IPS-15b (cell line): ENCODE data around the gene YAF2.
"Not testable (repeated sequence)": the region's sequence is repeated elsewhere in the genome, so short reads cannot be mapped to it uniquely, and the experiment has no call there.

Experiments
- H3K27me3 ChIP-seq: one replicate; pipeline ENCODE4 v1.6.1; 2013; ENCODE audit warnings: low read length; ENCODE audit not compliant: control insufficient read depth, insufficient read depth
- H3K36me3 ChIP-seq: one replicate; pipeline ENCODE4 v1.6.1; 2013; ENCODE audit warnings: low read length; ENCODE audit not compliant: control insufficient read depth, insufficient read depth
- H3K4me1 ChIP-seq: one replicate; pipeline ENCODE4 v1.6.1; 2013; ENCODE audit warnings: mild to moderate bottlenecking, low read length; ENCODE audit not compliant: control insufficient read depth, insufficient read depth
- H3K4me3 ChIP-seq: one replicate; pipeline ENCODE4 v1.5.1; 2013; ENCODE audit warnings: low read depth, low read length
- H3K9ac ChIP-seq: one replicate; pipeline ENCODE4 v1.6.1; 2013; ENCODE audit warnings: low read depth, mild to moderate bottlenecking, low read length
- H3K9me3 ChIP-seq: one replicate; pipeline ENCODE4 v1.6.1; 2013; ENCODE audit warnings: mild to moderate bottlenecking, low read length; ENCODE audit not compliant: control insufficient read depth, insufficient read depth

YAF2 gene

DNA sequence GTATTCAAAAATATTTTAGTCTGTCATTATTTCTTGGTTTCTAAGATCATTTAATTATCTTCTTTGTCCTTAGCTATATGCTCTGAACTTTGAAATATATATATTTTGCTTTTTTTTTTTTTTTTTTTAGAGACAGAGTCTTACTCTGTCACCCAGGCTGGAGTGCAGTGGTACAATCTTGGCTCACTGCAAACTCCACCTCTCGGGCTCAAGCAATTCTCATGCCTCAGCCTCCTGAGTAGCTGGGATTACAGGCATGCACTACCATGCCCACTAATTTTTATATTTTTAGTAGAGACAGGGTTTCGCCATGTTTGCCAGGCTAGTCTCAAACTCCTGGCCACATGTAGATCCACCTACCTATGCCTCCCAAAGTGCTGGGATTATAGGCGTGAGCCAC lies 49.8 kb downstream of the YAF2 start:
- not testable (repeated sequence) for H3K9ac ChIP-seq, H3K9me3 ChIP-seq, H3K4me1 ChIP-seq, H3K27me3 ChIP-seq, H3K4me3 ChIP-seq, H3K36me3 ChIP-seq

DNA sequence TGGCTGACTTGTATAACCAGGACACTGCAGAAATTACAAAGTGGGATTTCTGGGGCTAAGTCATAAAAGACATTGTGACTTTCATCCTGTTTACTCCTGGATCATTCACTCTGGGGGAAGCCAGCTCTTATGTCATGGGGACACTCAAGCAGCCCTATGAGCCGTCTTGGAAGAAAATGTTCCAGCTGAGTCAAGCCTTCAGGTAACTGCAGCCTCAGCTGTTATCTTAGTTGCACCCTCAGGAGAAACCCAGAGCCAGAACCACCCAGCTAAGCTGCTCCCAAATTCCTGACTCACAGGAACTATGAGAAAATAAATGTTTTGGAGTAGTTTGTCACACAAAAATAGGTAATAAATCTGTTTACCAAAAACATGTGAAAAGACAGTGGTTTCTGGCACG lies 50.2 kb downstream of the YAF2 start:
- no peak overlapping the region for H3K4me3 ChIP-seq
- no peaks in the 10 kb centered on the region for H3K27me3 ChIP-seq
- H3K9me3 ChIP-seq = no peaks in the 10 kb centered on the region
- no peaks in the 10 kb centered on the region for H3K36me3 ChIP-seq
- no peaks in the 10 kb centered on the region for H3K4me1 ChIP-seq
- no peak overlapping the region for H3K9ac ChIP-seq

DNA sequence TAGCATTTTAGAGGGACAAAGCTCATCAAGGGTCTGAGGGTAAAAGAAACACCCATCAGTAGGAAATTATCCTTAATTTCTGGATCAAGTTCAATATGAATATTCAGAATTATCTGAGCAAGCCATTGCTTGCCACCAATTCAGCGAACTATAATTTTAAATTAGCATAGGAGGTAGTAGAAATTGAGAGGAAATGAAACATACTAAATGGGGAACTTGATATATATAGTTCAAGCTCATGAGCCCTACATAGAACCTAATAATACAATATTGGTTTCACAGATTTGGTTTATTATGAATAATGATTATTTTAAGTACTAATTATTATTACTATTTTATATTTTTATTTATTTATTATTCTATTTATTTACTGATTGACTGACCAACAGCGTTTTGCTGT lies 51.3 kb downstream of the YAF2 start:
- H3K9ac ChIP-seq = no peak overlapping the region

DNA sequence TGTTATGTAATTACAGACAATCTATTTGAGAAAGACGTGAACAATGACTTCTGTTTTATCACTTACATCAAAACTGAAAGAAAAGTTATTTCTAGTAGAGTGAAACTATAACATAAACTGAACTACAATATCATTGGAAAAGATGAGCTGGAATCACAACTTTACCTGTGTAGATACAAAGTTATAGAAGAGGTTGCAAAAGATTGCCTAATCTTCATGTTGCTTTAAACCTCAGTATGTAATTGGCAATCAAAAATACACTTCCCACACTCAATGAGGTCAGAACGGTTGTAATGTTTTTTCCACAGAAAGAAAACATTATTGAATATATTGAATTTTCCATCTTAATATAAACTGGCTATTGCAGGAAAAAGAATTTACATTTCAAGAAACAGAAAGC lies 55.7 kb downstream of the YAF2 start:
- no peaks in the 10 kb centered on the region for H3K27me3 ChIP-seq
- no peak overlapping the region for H3K9ac ChIP-seq
- no peaks in the 10 kb centered on the region for H3K9me3 ChIP-seq
- peaks cover 9% of the 10 kb centered on the region for H3K4me1 ChIP-seq
- no peaks in the 10 kb centered on the region for H3K36me3 ChIP-seq
- H3K4me3 ChIP-seq = no peak overlapping the region

More for the DNA sequence above, 51.3 kb downstream of the YAF2 start:
- H3K4me3 ChIP-seq = no peak overlapping the region
- H3K4me1 ChIP-seq = no peaks in the 10 kb centered on the region
- no peaks in the 10 kb centered on the region for H3K9me3 ChIP-seq
- no peaks in the 10 kb centered on the region for H3K27me3 ChIP-seq
- no peaks in the 10 kb centered on the region for H3K36me3 ChIP-seq

DNA sequence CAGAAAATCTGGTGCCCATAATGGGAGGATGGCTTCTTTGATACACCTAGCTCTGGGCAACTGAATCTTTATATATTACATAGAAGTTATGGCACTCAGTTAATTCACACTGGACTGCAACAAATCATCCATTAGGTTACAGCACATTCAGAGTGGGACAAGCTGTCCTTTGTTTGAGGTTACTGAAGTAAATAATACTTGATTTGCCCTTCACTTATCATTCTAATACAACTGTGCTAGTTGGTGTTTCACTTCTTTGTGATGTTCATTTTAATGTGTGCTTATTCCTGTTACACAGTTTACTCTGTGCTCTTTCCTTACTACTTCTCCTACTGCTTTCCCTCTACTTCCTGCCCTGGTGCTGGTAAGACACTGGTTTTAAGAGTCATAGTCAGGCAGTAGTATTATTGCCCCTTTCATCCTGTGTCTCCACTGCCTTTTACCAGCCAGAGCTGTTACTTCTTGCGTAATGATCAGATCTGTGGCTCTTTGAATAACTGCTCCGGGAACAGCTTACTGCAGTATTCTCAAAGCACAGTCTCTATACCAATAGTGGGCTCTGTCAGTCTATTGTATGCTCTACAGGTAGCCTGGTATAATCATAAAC lies 57.0 kb downstream of the YAF2 start:
- no peaks in the 10 kb centered on the region for H3K27me3 ChIP-seq
- no peaks in the 10 kb centered on the region for H3K36me3 ChIP-seq
- no peak overlapping the region for H3K9ac ChIP-seq
- H3K4me3 ChIP-seq = no peak overlapping the region
- no peaks in the 10 kb centered on the region for H3K9me3 ChIP-seq
- peaks cover 9% of the 10 kb centered on the region for H3K4me1 ChIP-seq

DNA sequence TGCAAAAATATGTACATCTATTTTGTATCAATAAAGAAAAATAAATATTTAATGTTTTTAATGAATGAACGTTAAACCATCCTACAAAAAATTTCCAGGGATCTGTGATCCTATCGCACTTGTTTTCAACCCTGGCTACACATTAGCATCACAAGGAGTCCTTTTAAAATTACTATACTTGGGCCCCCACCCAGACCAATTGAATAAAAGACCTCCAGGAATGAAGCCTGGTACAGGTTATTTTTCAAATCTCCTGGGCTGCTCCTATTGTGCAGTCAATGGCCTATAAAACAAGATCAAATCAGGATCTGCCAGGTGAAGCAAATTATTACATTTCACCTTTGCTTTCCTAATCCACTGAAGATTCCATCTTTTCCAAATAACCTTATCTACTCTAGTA lies 59.9 kb downstream of the YAF2 start:
- Histone ChIP-seq H3K27me3 (no peaks in the 10 kb centered on the region), H3K9me3 (no peaks in the 10 kb centered on the region), H3K4me1 (peaks cover 9% of the 10 kb centered on the region), H3K36me3 (no peaks in the 10 kb centered on the region), H3K4me3 (no peak overlapping the region), H3K9ac (no peak overlapping the region)

DNA sequence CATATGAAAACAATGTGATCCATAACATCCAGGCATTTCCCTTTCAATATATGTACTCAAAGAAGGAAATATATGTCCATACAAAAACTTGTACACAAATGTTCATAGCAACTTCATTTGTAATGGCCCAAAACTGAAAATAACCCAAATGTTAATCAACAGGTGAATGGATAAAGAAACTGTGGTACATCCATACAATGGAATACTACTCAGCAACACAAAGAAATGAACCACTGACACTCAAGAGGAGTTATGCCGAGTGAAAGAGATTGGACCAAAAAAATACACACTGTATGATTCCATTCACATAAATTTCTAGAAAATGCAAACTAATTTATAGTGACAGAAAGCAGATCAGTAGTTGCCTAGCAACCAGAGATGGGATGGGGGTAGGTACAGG lies 63.1 kb downstream of the YAF2 start:
- Histone ChIP-seq H3K4me3 (no peak overlapping the region), H3K36me3 (no peaks in the 10 kb centered on the region), H3K9me3 (no peaks in the 10 kb centered on the region), H3K4me1 (peaks cover 5% of the 10 kb centered on the region), H3K27me3 (no peaks in the 10 kb centered on the region), H3K9ac (no peak overlapping the region)

DNA sequence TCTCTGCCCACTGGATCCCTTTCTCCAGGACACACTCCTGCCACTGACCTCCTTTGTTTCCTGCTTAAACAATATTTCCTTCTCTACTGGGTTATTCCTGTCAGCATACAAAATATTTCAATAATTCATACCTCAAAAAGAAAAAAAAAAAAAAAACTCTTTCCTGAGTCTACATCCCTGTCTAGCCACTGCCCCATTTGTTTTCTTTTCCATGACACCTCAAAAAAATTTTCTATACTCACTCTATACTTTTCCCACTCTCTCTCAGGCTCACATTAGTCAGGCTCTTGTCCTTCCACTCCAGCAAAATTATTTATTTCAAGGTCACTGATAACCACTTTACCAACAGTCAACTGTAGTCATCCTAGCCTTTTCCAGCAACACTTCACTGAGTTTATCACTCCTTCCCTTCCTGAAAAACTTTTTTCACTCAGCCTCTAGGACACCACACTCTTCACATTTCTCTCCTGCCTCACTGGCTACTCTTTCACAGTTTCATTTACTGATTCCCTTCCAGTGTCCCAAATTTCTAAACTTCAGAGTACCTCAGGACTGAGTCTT lies 64.0 kb downstream of the YAF2 start:
- H3K9me3 ChIP-seq = no peaks in the 10 kb centered on the region
- peaks cover 5% of the 10 kb centered on the region for H3K4me1 ChIP-seq
- no peaks in the 10 kb centered on the region for H3K27me3 ChIP-seq
- no peak overlapping the region for H3K4me3 ChIP-seq
- H3K36me3 ChIP-seq = no peaks in the 10 kb centered on the region
- no peak overlapping the region for H3K9ac ChIP-seq

DNA sequence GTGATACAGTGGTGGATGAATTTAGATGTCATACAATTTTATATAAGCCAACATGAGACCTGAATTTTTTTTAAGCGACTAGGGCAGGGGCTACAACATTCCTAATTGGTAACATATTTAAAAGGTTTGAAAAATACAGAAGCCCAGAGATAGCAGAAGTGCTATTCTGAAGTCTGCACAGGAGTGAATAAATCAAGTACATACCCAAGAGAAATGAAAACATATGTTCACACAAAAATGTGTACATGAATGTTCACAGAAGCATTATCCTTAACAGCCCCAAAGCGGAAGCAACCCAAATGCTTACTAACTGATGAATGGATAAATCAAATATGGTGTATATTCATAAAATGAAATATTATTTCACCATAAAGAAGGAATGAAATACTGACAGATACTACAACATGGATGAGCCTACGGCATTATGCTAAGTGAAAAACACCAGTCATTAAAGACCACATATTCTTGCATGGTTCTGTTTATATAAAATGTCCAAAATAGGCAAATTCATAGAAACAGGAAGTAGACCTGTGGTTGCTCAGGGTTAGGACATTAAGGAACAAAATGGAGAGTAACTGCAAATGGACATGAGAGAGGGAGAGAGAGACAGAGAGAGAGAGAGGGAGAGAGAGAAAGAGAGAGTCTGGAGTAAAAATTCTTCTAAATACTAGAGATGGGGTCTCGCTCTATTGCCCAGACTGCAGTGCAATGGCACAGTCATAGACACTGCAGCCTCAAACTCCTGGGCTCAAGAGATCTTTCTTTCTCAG lies 65.4 kb downstream of the YAF2 start:
- H3K9ac ChIP-seq = no peak overlapping the region
- H3K4me3 ChIP-seq = no peak overlapping the region
- no peaks in the 10 kb centered on the region for H3K27me3 ChIP-seq
- H3K36me3 ChIP-seq = no peaks in the 10 kb centered on the region
- H3K4me1 ChIP-seq = no peaks in the 10 kb centered on the region
- H3K9me3 ChIP-seq = no peaks in the 10 kb centered on the region

DNA sequence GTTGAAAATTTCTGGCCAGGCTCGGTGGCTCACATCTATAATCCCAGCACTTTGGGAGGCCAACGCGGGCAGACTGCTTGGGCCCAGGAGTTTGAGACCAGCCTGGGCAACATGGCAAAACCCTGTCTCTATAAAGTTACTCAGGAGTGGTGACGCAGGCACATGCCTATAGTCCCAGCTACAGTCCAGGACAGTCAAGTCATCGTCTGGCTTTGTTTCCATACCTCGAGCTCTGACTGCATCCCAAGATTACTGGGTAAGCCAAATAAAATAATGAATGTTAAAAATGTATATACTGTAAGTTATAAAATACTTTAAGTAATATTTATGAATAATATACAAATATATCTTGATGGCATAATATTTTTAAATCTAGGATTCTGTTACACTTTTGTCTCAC lies 70.3 kb downstream of the YAF2 start:
- Histone ChIP-seq H3K4me3 (no peak overlapping the region), H3K9ac (no peak overlapping the region), H3K27me3 (no peaks in the 10 kb centered on the region), H3K36me3 (no peaks in the 10 kb centered on the region), H3K9me3 (no peaks in the 10 kb centered on the region), H3K4me1 (no peaks in the 10 kb centered on the region)

DNA sequence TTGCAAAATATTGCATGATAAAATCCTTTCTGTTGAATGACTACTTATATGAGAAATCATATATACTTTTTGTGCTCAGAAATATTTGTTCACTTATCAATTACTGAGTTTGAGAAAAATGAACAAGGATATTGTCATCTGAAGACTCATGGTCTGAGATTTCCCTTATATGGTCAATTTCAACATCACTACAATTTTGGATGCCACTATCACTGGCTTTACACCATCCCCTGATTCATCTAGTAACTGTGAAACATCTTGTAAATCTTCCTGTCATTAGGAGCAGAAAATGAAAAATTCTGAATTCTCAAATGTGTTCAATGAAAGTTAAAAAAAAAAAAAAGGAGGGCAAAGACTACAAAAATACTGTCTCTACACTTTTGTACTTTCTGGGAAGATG lies 71.5 kb downstream of the YAF2 start:
- Histone ChIP-seq H3K4me1 (no peaks in the 10 kb centered on the region), H3K36me3 (no peaks in the 10 kb centered on the region), H3K9ac (no peak overlapping the region), H3K4me3 (no peak overlapping the region), H3K9me3 (no peaks in the 10 kb centered on the region), H3K27me3 (no peaks in the 10 kb centered on the region)

DNA sequence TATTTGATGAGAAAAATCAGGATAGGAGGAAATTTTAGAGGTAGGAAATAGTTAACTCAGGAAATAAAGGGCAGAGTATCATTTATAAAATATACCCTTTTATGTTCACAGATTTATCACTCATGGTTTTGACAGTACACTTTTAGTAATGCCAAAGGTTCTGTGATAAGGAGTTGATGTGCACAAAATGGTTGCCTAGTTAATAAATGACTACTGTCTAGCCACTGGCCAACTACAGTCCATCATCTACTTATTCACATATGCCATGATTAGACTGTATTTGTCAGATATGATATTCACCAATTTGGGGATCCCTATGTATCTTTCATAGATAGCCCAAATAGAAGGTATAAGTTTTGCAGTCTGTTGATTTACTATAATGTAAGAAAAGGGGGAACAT lies 74.1 kb downstream of the YAF2 start:
- Histone ChIP-seq H3K27me3 (no peaks in the 10 kb centered on the region), H3K4me1 (no peaks in the 10 kb centered on the region), H3K36me3 (no peaks in the 10 kb centered on the region), H3K9ac (no peak overlapping the region), H3K9me3 (no peaks in the 10 kb centered on the region), H3K4me3 (no peak overlapping the region)
